HL-60 (cell line): ENCODE data around the gene FAM83F.

ENCODE experiments used
- DNase-seq, 2 experiments: peaks; one replicate each; pipeline ENCODE4 v3.0.0-alpha.2; 2010 to 2020; ENCODE audit warnings: low read depth in 1 of 2, low spot score in 1 of 2
- H3K27ac ChIP-seq: fragments of 250-450 bp; sonication (Bioruptor Pico); replicated peaks from 2 replicates; pipeline ENCODE4 v1.5.1; 2020; ENCODE audit warnings: mild to moderate bottlenecking, moderate library complexity
- H3K27me3 ChIP-seq: fragments of 250-450 bp; sonication (Bioruptor Pico); 2 replicates; pipeline ENCODE4 v1.5.1; 2021; ENCODE audit warnings: mild to moderate bottlenecking, moderate library complexity; ENCODE audit not compliant: insufficient read depth, poor library complexity, severe bottlenecking
- H3K4me3 ChIP-seq: replicated peaks from 2 replicates; pipeline ENCODE4 v1.5.1; 2011; ENCODE audit warnings: mild to moderate bottlenecking, control low read depth, low read length; ENCODE audit not compliant: insufficient read depth
- CTCF ChIP-seq: IDR thresholded peaks from one replicate; pipeline ENCODE4 v1.5.1; 2011; ENCODE audit warnings: low read length, control low read depth, inconsistent platforms; ENCODE audit not compliant: insufficient read depth
- GABPA ChIP-seq: IDR thresholded peaks from 2 replicates; pipeline ENCODE4 v1.6.1; 2012; ENCODE audit warnings: low read depth
- POLR2AphosphoS5 ChIP-seq: IDR thresholded peaks from 2 replicates; pipeline ENCODE4 v1.6.1; 2012; ENCODE audit warnings: low read depth
- REST ChIP-seq: IDR thresholded peaks from 2 replicates; pipeline ENCODE4 v1.6.1; 2012; ENCODE audit warnings: low read depth; ENCODE audit not compliant: insufficient replicate concordance
- SPI1 ChIP-seq: IDR thresholded peaks from 2 replicates; pipeline ENCODE4 v1.6.1; 2012; ENCODE audit warnings: low read depth, mild to moderate bottlenecking, borderline replicate concordance

FAM83F gene

GRCh38 chr22:40029189-40029890 lies 34.6 kb downstream of the FAM83F start:
- TF ChIP-seq SPI1 (no peak), REST (no peak), CTCF (no peak), POLR2AphosphoS5 (no peak), GABPA (no peak)
- Histone ChIP-seq H3K27me3 (no peaks in the 10 kb centered on the region), H3K27ac (no peak overlapping the region), H3K4me3 (no peak overlapping the region)
- DNase-seq: no peak

GRCh38 chr22:40030026-40030757 lies 35.4 kb downstream of the FAM83F start:
- Histone ChIP-seq H3K4me3 (no peak overlapping the region), H3K27ac (no peak overlapping the region), H3K27me3 (no peaks in the 10 kb centered on the region)
- DNase-seq: no peak
- TF ChIP-seq CTCF (no peak), REST (no peak), POLR2AphosphoS5 (no peak), SPI1 (no peak), GABPA (no peak)

- TF ChIP-seq POLR2AphosphoS5: no peak
- Histone ChIP-seq H3K4me3 (no peak overlapping the region), H3K27ac (no peak overlapping the region), H3K27me3 (no peaks in the 10 kb centered on the region)
- no peak for DNase-seq
Observed at GRCh38 chr22:40030758-40031095, 36.0 kb downstream of the FAM83F start.

GRCh38 chr22:40031766-40032470 lies 37.2 kb downstream of the FAM83F start:
- no peak for TF ChIP-seq POLR2AphosphoS5
- TF ChIP-seq GABPA: no peak
- TF ChIP-seq CTCF: no peak
- no peak for TF ChIP-seq REST
- TF ChIP-seq SPI1: no peak
- H3K27me3 ChIP-seq: no peaks in the 10 kb centered on the region
- H3K27ac ChIP-seq: no peak overlapping the region
- DNase-seq: no peak
- no peak overlapping the region for H3K4me3 ChIP-seq
